Epidermal melanocyte (primary cell): ENCODE results near the gene CHST11.
"Not testable (repeated sequence)": the region's sequence is repeated elsewhere in the genome, so short reads cannot be mapped to it uniquely, and the experiment has no call there.

Source experiments
- DNase-seq: peaks from one replicate; pipeline ENCODE4 v3.0.0; 2011; ENCODE audit warnings: low spot score; ENCODE audit not compliant: insufficient read length

Gene CHST11

GRCh38 chr12:104737113-104737512 lies 280.4 kb downstream of the CHST11 start:
- DNase-seq, result no peak

GRCh38 chr12:104737791-104738301 lies 281.1 kb downstream of the CHST11 start:
- DNase-seq, result no peak

- no peak for DNase-seq
Observed at GRCh38 chr12:104738331-104738730, 281.6 kb downstream of the CHST11 start.

GRCh38 chr12:104738776-104739642 lies 282.3 kb downstream of the CHST11 start:
- no peak for DNase-seq

- no peak for DNase-seq
Observed at GRCh38 chr12:104740668-104741067, 283.9 kb downstream of the CHST11 start.

GRCh38 chr12:104741077-104741476 lies 284.3 kb downstream of the CHST11 start:
- no peak for DNase-seq

- no peak for DNase-seq
Observed at GRCh38 chr12:104741497-104742367, 285.0 kb downstream of the CHST11 start.

- no peak for DNase-seq
Observed at GRCh38 chr12:104742551-104743201, 285.9 kb downstream of the CHST11 start.

GRCh38 chr12:104743202-104743580 lies 286.4 kb downstream of the CHST11 start:
- DNase-seq, result no peak

GRCh38 chr12:104743753-104744548 lies 287.2 kb downstream of the CHST11 start:
- not testable (repeated sequence) for DNase-seq

- DNase-seq, result no peak
Observed at GRCh38 chr12:104746467-104747088, 289.8 kb downstream of the CHST11 start.

- DNase-seq, result no peak
Observed at GRCh38 chr12:104747330-104747729, 290.6 kb downstream of the CHST11 start.

- no peak for DNase-seq
Observed at GRCh38 chr12:104747955-104748354, 291.2 kb downstream of the CHST11 start.

GRCh38 chr12:104748356-104748755 lies 291.6 kb downstream of the CHST11 start:
- no peak for DNase-seq

GRCh38 chr12:104748790-104749189 lies 292.0 kb downstream of the CHST11 start:
- DNase-seq, result no peak

- DNase-seq, result no peak
Observed at GRCh38 chr12:104749545-104749944, 292.8 kb downstream of the CHST11 start.

GRCh38 chr12:104750061-104750460 lies 293.3 kb downstream of the CHST11 start:
- DNase-seq, result no peak

GRCh38 chr12:104751120-104751519 lies 294.4 kb downstream of the CHST11 start:
- no peak for DNase-seq

- DNase-seq, result no peak
Observed at GRCh38 chr12:104751594-104751993, 294.8 kb downstream of the CHST11 start.

GRCh38 chr12:104752016-104752415 lies 295.3 kb downstream of the CHST11 start:
- DNase-seq, result no peak
